ENCODE data around the gene KIF5A. TPM values are rescaled to one million over a fixed set of nuclear protein-coding genes. Genes with fewer than 3 reads are reported as not detected.
A peak's percentile ranks its signal among the peaks of the same experiment; 100 is the strongest.

The KIF5A gene
- polyA plus RNA-seq, 1 donor: 0.03 TPM

DNA sequence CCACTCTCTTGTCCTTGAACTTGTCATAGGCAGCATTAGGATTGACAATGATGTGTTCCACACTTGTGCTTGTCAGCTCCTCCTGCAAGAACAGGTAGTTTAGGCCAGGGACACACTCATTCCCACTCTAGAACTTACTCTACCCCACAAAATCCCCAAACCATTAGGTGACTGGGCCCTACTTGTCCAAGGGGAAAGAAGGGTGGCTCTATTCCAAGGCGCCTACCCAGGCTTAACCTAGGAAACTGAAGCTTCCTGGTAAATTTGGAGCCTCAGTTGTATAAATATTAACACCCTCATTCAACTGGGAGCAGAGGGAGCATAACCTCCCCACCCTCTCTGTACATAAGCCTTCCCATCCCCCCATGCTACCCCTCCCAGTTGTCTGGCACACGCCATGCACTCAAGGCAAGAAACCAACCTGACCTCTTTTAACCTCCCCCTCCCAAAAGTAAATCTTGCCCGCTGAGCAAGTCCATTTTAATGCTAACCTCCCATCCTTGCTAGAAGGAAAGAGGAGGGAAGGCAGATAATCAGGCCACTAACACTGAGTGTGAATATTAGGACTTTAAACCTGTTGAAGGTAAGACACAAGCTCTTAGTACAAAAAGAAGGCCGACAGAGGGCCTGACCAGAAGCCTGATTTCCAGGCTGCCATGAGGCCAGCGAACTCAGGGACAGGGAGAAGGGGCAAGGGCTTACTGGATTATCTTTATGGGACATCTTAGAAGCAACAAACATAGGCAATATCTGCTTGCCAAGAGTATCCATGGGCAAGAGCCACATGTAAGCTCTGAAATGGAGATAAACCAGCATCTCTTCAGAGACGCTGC is 13.9 kb upstream of the KIF5A start:
- no peak for DNase-seq (ENCODE audit: low read depth)

DNA sequence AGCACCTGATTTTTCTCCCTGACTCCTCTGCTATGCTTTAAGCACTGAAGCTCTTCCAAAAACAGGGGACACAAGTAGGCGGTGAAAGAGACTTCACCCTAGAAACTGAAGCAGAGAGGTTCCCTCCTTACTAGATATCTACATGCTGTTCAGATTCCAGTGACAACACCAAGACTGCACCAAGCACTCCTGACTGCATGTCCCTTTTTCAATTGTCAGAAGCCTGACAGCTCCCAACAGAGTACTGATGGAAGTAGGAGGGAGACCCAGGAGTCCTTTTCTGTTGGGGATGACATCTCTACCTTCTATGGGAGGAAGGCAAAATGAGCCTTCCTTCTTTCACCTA is 13.3 kb upstream of the KIF5A start:
- no peak for DNase-seq (ENCODE audit: low read depth)

DNA sequence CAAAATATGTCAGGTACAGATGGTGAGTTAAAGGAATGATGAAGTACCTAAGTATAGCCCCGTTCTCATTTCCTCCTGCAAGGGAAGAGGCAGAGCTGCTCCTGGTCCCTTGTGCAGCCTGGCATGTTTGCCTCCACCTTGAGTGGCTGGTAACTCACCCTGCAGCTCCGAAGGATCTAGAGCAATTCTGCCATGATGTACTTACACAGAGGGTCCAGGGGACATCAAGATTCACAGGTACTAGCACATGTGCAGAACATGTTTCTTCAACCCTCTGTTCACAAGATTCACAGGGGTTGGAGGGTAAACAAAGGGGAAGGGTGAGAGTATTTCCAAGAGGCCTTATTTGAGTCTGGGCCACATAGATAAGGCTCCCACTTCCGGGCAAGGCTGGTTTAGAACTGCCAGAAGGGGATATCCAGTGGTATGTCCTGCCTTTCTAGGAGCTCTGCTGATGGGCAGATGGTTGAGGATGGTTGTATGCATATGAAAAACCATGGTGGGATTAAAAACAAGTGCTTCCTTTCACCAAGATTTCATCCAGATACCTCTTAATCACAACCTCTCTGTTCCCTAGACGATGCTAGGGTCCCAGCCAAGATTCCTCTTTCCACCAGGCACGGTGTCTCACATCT is 10.6 kb upstream of the KIF5A start:
- no peak for DNase-seq (ENCODE audit: low read depth)

DNA sequence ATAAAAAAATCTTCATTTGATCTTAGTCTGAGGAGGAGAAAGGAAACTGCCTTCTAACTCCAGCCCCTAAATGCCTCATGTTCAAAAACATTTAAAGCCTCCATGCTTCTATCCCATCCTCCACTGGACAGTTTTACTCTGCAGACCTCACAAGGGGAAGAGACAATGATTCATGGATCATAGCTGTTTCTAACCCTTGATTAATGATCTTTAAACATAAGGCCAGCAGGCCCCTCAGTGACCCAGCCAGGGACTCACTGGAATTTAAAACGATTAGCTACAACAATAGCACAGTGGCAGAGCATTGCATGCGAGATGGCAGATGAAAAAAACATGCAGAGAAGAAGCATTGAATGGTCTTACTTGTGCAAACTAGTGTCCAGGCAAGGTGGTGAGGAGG is 8.8 kb upstream of the KIF5A start:
- DNase-seq (ENCODE audit: low read depth): no peak

DNA sequence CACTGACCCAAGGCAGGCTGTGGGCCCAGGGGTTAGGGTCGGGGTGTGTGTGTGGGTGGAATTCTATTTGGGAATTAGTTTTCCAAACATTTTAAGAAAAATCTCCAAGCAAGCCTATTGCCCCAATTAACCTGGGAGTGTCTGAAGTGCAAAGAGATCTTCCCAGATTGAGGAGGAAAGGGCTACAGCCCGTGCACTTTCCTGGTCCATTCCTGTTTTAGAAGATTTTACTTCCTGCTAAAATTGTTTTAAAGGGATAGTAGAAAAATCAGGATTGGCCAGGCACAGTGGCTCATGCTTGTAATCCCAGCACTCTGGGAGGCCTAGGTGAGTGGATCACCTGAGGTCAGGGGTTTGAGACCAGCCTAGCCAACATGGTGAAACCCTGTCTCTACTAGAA is 8.1 kb upstream of the KIF5A start:
- DNase-seq (ENCODE audit: low read depth): no peak

DNA sequence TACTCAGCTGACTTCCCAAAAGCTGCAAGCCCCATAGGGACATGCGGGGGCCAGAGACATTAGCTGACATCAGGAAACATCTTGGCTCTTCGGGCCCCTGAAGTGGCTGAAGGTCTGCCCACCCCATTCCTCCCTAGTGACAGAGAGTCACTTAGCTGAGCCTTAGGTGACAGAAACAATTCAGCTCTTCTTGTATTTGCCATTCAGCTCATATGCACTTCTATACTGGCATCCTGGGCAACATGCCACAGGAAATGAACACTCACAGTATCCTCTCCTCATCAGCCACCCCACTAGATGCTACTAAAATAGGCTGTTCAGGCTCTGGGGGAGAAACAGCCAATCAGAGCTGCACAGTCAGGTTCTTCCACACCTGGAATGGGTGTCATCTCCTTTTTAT is 6.3 kb upstream of the KIF5A start:
- no peak for DNase-seq (ENCODE audit: low read depth)

DNA sequence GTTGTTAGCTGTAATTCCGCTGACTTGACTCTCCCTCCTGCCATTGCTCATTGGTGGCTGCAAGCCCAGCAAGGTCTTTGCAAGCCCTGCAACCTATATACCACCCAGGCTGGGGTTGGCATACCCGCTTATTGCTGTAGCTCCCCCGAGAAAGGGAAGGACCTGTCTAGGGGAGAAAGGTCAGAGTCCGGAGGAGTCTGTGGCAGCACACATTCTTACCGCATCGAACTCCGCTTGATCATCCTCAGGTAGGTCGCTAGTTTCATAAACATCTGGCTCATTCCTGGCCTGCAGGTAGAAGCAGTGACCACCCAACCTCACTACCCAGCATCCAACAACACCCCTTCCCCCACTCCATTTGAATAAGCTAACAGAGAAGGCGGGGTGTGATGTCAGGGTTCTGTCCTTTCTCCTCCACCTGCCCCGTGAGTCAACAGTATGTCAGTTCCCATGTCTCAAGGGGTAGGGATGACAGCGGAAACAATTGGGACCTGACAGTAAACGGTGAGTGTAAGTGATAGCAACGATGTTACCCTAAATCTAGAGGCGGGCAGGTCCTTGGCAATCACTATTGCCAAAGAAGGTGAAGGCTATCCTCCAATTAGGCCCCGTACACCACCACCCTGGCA is 3.9 kb upstream of the KIF5A start:
- DNase-seq (ENCODE audit: low read depth): no peak

DNA sequence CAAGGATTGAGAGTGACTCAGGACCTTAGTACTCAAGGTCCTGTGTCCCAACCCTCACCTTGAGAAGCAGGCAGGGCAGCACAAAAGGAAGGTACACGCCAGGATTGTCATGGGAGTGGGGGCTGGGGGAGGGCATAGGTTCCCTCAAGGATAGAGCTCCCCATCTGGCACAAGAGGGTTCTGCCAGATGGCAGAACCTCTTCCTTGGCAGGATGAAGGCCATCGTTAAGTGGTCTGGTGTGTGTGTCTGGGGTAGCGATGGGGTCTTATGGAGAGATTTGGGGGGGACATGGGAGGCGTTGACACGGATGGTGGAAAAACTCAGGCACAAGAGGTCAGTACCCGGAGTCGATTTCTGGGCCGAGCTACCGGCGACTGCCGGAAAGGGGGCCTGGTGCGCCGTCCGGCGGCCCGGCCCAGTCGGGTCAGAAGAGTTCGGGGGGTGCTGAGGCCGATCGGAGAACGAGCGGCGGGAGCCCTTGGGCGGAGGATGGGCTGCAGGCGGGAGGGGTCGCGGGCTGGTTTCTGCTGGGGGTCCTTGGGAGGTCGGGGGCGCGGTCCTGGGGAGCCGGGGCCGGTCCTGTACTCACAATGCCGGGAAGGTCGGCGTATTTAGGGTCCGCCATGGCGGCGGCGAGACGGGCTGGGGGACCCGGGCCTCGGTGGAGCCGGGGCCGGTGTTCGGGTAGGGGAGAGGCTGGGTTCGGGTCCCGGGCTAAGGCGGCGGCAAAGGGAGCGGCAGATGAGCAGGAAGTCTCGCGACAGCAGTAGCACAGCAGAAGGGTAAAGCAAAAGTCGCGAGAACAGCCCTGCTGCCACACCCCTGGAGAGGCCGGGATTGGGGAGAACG is 3.2 kb upstream of the KIF5A start, which contains the start of gene DCTN2:
Gene DCTN2, minus strand, starts transcription at position 755 of the 850 bp plus-strand sequence. Its CDS starts 129 bp downstream, at position 626.
- DNase-seq (ENCODE audit: low read depth): peak; percentile 95

GRCh38 chr12:57547288-57548012 is 2.4 kb upstream of the KIF5A start:
- no peak for DNase-seq (ENCODE audit: low read depth)

DNA sequence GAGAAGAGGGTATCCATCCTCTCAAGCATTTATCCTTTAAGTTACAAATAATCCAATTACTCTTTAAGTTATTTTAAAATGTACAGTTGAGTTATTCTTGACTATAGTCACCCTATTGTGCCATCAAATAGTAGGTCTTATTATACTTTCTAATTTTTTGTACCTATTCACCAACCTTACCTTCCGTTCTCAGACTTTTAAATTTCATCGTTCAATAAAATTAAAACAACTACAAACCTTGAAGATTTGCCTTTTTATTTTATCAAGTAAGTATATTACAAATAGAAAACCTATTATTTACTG is 1.9 kb upstream of the KIF5A start:
- no peak for DNase-seq (ENCODE audit: low read depth)

- no peak for DNase-seq (ENCODE audit: low read depth)
Measured at GRCh38 chr12:57548488-57548887, 1.4 kb upstream of the KIF5A start.

- no peak for DNase-seq (ENCODE audit: low read depth)
Measured at GRCh38 chr12:57549203-57549908, 488 bp upstream of the KIF5A start.

DNA sequence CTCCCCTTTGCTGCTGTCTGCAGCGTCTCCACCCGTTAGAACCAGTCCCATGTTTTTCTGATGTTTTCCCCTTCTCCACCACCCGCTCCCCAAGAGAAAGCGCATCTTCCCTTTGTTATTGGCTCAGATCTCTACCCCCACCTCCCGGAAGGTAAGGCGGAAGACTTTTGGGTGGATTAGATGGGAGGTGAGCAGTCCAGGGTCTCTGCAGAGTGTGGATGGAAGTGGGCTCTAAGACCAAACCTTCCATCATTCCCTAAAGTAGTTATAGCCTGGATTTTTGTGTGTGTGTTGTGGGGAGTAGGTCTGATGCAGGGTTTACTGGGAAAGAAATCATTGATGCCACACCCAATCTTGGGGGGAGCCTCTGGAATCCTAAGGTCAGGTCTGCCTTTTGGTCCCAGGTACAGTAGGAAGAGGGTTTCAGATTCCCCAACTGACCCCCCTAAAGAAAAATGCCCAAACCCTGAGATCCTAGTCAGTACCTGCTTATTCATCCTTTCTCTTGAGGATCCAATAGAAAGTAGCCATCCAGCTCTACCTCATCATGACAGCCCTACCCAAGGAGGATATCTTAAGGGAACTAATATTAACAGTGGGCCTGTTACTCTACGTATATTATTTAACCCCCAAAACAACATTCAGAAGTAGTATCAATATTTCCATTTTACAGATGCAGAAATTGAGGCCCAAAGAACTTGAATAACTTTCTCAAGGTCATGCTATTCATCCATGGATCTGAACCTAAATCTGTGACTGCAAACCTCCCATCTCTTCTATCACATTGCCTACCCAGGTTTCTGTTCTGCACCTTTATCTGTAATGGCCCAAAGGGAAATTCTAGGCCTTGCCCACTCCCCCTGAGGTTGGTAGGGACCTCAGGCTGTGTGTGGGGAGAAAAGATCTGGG is 1.1 kb downstream of the KIF5A start:
- DNase-seq (ENCODE audit: low read depth): no peak

DNA sequence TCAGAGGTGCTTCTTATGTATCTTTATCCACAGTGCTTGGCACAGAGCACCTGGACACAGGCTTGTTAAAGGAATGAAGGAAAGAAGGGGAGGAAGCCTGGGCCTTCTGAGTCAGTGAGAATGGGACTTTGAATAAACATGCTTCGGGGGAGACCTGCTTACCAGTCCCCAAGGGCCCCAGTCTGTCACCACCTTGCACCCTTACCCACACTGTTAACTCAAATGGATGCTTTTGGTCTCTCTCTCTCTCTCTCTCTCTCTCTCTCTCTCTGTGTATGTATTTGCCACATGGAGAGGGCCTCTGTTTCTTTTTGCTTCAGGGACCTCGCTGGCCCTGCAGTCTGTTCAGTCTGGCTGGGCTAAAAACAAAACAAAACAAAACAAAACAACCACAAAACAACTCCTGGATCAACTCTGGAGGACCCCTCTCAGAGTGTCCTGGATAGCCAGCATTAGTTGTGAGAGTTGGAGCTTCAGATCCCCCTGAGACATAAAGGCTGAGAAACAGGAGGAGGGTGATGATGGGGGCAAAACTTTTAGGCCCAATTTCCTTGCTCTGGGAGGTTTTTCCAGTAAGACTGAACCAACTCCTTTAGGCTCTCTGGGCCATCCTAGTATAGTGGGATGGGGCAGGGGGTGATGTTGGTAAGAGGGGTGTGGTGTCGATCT is 1.9 kb downstream of the KIF5A start:
- no peak for DNase-seq (ENCODE audit: low read depth)

GRCh38 chr12:57552306-57552651 is 2.4 kb downstream of the KIF5A start:
- DNase-seq (ENCODE audit: low read depth): no peak

- DNase-seq (ENCODE audit: low read depth): no peak
Measured at GRCh38 chr12:57552835-57553313, 3.0 kb downstream of the KIF5A start.

DNA sequence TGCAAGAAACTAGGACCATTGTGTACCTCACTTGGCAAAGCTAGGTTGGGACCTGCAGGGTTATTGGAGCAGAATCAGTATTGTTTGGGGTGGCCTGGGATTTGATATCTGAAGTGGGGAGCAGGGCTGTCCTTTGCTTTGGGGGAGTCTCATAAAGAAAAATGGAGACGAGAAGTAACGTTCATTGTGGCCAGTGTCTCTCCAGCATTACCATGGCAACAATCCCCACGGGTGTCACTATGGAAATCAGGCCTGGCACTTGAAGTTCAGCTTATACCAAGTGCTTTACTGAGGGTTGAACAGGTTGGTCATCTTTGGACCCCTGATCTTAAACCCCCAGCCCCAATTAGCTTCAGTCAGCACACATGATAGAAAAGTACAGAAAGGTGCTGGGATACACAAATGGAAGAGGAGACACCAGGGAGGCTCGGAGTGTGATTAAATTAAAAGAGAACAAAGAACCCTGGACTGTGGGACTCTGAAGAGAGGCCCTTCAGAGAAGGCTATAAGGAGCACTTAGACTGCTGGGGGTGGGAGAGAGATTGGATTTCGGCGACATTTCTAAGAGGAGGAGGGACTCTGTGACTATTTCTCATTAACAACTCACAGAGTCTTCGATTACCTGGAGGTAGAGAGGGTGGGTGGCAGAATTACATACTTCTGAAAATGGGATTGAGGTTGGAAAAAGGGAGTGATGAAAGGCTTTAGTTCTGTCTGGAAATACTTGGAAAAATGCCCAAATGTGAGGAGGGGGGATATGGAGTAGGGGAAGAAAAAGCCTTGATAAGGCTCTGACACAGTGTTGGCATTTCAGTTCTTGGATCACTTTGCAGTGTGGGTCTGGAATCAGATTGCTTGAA is 3.7 kb downstream of the KIF5A start:
- no peak for DNase-seq (ENCODE audit: low read depth)

DNA sequence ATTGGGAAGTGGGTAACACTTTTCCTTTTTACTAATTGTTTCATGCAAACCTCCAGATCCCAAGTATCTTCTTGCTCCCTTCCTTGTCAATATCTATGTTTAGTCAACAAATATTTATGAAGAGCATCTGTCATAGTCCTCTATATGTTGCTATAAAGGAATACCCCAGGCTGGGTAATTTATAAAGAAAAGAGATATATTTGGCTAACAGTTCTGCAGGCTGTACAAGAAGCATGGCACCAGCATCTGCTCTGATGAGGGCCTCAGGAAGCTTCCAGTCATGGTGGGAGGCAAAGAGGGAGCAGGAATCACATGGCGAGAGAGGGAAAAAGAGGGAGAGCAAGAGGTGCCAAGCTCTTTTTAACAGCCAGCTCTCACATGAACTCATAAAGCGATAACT is 4.6 kb downstream of the KIF5A start:
- no peak for DNase-seq (ENCODE audit: low read depth)

All from forelimb muscle (tissue), 1 donor.